ENCODE data around the gene TTC21A. TPM values are rescaled to one million over a fixed set of nuclear protein-coding genes. Genes with fewer than 3 reads are reported as not detected.

The TTC21A gene
- total RNA-seq, 1 donor from 2014 or later = 6.2 TPM

GRCh38 chr3:39133822-39134221, 26.3 kb downstream of the TTC21A start:
- peak; percentile 28 for DNase-seq (ENCODE audit: low spot score)
- Mint-ChIP-seq H3K4me3 (ENCODE audit: unreplicated experiment) (no peak overlapping the region), H3K27ac (ENCODE audit: unreplicated experiment) (no peak overlapping the region), H3K27me3 (ENCODE audit: low read depth) (no peaks in the 10 kb centered on the region), H3K4me1 (ENCODE audit: low read depth) (peaks cover 9% of the 10 kb centered on the region), H3K9me3 (ENCODE audit: low read depth) (no peaks in the 10 kb centered on the region), H3K36me3 (ENCODE audit: low read depth) (peaks cover 7% of the 10 kb centered on the region)
- TF ChIP-seq CTCF (IDR thresholded peaks at IDR 0.05) = no peak

- no peak for TF ChIP-seq CTCF (IDR thresholded peaks at IDR 0.05)
- DNase-seq (ENCODE audit: low spot score) = no peak
- Mint-ChIP-seq H3K36me3 (ENCODE audit: low read depth) (peaks cover 7% of the 10 kb centered on the region), H3K4me3 (ENCODE audit: unreplicated experiment) (no peak overlapping the region), H3K27ac (ENCODE audit: unreplicated experiment) (no peak overlapping the region), H3K9me3 (ENCODE audit: low read depth) (no peaks in the 10 kb centered on the region), H3K27me3 (ENCODE audit: low read depth) (no peaks in the 10 kb centered on the region), H3K4me1 (ENCODE audit: low read depth) (peaks cover 10% of the 10 kb centered on the region)
Observed at GRCh38 chr3:39134305-39134704, 26.8 kb downstream of the TTC21A start.

GRCh38 chr3:39135170-39135805, 27.8 kb downstream of the TTC21A start:
- no peaks in the 10 kb centered on the region for H3K27me3 Mint-ChIP-seq (ENCODE audit: low read depth)
- peaks cover 7% of the 10 kb centered on the region for H3K36me3 Mint-ChIP-seq (ENCODE audit: low read depth)
- H3K4me1 Mint-ChIP-seq (ENCODE audit: low read depth) = peaks cover 19% of the 10 kb centered on the region
- H3K4me3 Mint-ChIP-seq (ENCODE audit: unreplicated experiment) = no peak overlapping the region
- no peak for DNase-seq (ENCODE audit: low spot score)
- no peak overlapping the region for H3K27ac Mint-ChIP-seq (ENCODE audit: unreplicated experiment)
- no peak for TF ChIP-seq CTCF (IDR thresholded peaks at IDR 0.05)
- no peaks in the 10 kb centered on the region for H3K9me3 Mint-ChIP-seq (ENCODE audit: low read depth)

GRCh38 chr3:39136533-39137434, 29.3 kb downstream of the TTC21A start:
- DNase-seq (ENCODE audit: low spot score) = no peak
- no peak overlapping the region for H3K4me3 Mint-ChIP-seq (ENCODE audit: unreplicated experiment)
- no peaks in the 10 kb centered on the region for H3K9me3 Mint-ChIP-seq (ENCODE audit: low read depth)
- no peak overlapping the region for H3K27ac Mint-ChIP-seq (ENCODE audit: unreplicated experiment)
- TF ChIP-seq CTCF (IDR thresholded peaks at IDR 0.05) = no peak
- peaks cover 14% of the 10 kb centered on the region for H3K36me3 Mint-ChIP-seq (ENCODE audit: low read depth)
- H3K4me1 Mint-ChIP-seq (ENCODE audit: low read depth) = peaks cover 34% of the 10 kb centered on the region
- no peaks in the 10 kb centered on the region for H3K27me3 Mint-ChIP-seq (ENCODE audit: low read depth)

GRCh38 chr3:39137435-39137936, 30.0 kb downstream of the TTC21A start:
- no peak for TF ChIP-seq CTCF (IDR thresholded peaks at IDR 0.05)
- peak; percentile 87 for DNase-seq (ENCODE audit: low spot score)
- Mint-ChIP-seq H3K27ac (ENCODE audit: unreplicated experiment) (peak overlapping the region; percentile 38), H3K36me3 (ENCODE audit: low read depth) (peaks cover 17% of the 10 kb centered on the region), H3K4me3 (ENCODE audit: unreplicated experiment) (no peak overlapping the region), H3K4me1 (ENCODE audit: low read depth) (peaks cover 41% of the 10 kb centered on the region), H3K9me3 (ENCODE audit: low read depth) (no peaks in the 10 kb centered on the region), H3K27me3 (ENCODE audit: low read depth) (no peaks in the 10 kb centered on the region)
